Mucosa of gallbladder (tissue), 1 donor: ENCODE data around the gene NRSN2. TPM values are rescaled to one million over a fixed set of nuclear protein-coding genes. Genes with fewer than 3 reads are reported as not detected.
"Not testable (repeated sequence)": the region's sequence is repeated elsewhere in the genome, so short reads cannot be mapped to it uniquely, and the experiment has no call there.

Source experiments
- DNase-seq: peaks from one replicate; pipeline ENCODE4 v3.0.0-alpha.2; 2020; ENCODE audit warnings: low spot score
- total RNA-seq: library from RNA; stranded (reverse); gene quantifications from one replicate; pipeline ENCODE4 v1.2.1, GENCODE V29; 2021
- donor health status: DM: no; HTN: no; CAD: no.

The NRSN2 gene
- total RNA-seq, 1 donor from 2014 or later: 30.5 TPM

- DNase-seq: peak; percentile 72
These were observed 7.5 kb downstream of the NRSN2 start for GRCh38 chr20:354298-354977.

- not testable (repeated sequence) for DNase-seq
These were observed 9.2 kb downstream of the NRSN2 start for GRCh38 chr20:356154-356553.

- DNase-seq: no peak
These were observed 9.8 kb downstream of the NRSN2 start for GRCh38 chr20:356745-357144.

- no peak for DNase-seq
These were observed 12.1 kb downstream of the NRSN2 start for GRCh38 chr20:358891-359555.

- no peak for DNase-seq
These were observed 14.7 kb downstream of the NRSN2 start for GRCh38 chr20:361561-361960.

- DNase-seq: peak; percentile 87
These were observed 15.7 kb downstream of the NRSN2 start for GRCh38 chr20:362271-363254.

GRCh38 chr20:363319-364078 lies 16.6 kb downstream of the NRSN2 start:
- no peak for DNase-seq

GRCh38 chr20:364905-365794 lies 18.2 kb downstream of the NRSN2 start:
- no peak for DNase-seq

- peak; percentile 58 for DNase-seq
These were observed 19.3 kb downstream of the NRSN2 start for GRCh38 chr20:366041-366718.

GRCh38 chr20:366719-367485 lies 20.0 kb downstream of the NRSN2 start:
- no peak for DNase-seq

GRCh38 chr20:367486-367887 lies 20.6 kb downstream of the NRSN2 start:
- DNase-seq: no peak

GRCh38 chr20:368915-369314 lies 22.0 kb downstream of the NRSN2 start:
- DNase-seq: no peak

- no peak for DNase-seq
These were observed 23.3 kb downstream of the NRSN2 start for GRCh38 chr20:370151-370600.

GRCh38 chr20:370977-371754 lies 24.3 kb downstream of the NRSN2 start:
- no peak for DNase-seq

GRCh38 chr20:371755-372542 lies 25.0 kb downstream of the NRSN2 start:
- DNase-seq: no peak

GRCh38 chr20:372543-373082 lies 25.7 kb downstream of the NRSN2 start:
- DNase-seq: not testable (repeated sequence)
